Measurements from ENCODE around the gene SERPINE2.

The SERPINE2 gene

DNA sequence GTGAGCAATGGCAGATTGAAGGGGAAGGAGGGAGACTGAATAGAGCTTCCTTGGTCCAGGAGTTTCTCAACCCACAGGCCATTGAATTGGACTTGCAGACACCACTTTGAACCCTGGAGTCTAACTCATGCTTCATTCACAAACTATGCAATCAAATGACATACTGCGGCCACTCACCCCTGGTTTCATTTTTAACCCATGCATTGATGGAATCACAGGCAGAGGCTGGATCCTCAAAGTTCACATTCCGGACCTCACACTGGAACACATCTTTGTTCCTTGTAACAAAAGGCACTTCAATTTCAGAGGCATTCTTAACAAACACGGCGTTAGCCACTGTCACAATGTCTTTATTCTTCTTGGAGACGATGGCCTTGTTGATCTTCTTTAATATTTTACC is 41.1 kb downstream of the SERPINE2 start:
- H4K20me1 ChIP-seq (ENCODE audit: insufficient read depth, low read length) = no peaks in the 10 kb centered on the region
- H3K27me3 ChIP-seq (ENCODE audit: insufficient read depth, low read length) = no peaks in the 10 kb centered on the region
- no peak overlapping the region for H3K4me3 ChIP-seq (ENCODE audit: low read depth, low read length, poor library complexity, severe bottlenecking)
- H3F3A ChIP-seq (ENCODE audit: insufficient read depth, low read length) = no peaks in the 10 kb centered on the region
- no peak overlapping the region for H3K4me2 ChIP-seq (ENCODE audit: low read length)
- no peak overlapping the region for H3K27ac ChIP-seq (ENCODE audit: low read depth, low read length, poor library complexity, severe bottlenecking)
- no peaks in the 10 kb centered on the region for H3K79me2 ChIP-seq (ENCODE audit: insufficient read depth, low read length)
- no peaks in the 10 kb centered on the region for H3K36me3 ChIP-seq (ENCODE audit: insufficient read depth, low read length)
- H3K9ac ChIP-seq (ENCODE audit: low read length) = no peak overlapping the region
- TF ChIP-seq, protein P1, sequence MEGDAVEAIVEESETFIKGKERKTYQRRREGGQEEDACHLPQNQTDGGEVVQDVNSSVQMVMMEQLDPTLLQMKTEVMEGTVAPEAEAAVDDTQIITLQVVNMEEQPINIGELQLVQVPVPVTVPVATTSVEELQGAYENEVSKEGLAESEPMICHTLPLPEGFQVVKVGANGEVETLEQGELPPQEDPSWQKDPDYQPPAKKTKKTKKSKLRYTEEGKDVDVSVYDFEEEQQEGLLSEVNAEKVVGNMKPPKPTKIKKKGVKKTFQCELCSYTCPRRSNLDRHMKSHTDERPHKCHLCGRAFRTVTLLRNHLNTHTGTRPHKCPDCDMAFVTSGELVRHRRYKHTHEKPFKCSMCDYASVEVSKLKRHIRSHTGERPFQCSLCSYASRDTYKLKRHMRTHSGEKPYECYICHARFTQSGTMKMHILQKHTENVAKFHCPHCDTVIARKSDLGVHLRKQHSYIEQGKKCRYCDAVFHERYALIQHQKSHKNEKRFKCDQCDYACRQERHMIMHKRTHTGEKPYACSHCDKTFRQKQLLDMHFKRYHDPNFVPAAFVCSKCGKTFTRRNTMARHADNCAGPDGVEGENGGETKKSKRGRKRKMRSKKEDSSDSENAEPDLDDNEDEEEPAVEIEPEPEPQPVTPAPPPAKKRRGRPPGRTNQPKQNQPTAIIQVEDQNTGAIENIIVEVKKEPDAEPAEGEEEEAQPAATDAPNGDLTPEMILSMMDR (IDR thresholded peaks at IDR 0.05; ENCODE audit: low read length) = no peak
- TF ChIP-seq EZH2 (IDR thresholded peaks at IDR 0.05; ENCODE audit: borderline replicate concordance, low read length) = no peak
- H3K4me1 ChIP-seq (ENCODE audit: insufficient read depth, low read length, severe bottlenecking) = no peaks in the 10 kb centered on the region
- no peak overlapping the region for H2AFZ ChIP-seq (ENCODE audit: low read length)
- H3K9me3 ChIP-seq (ENCODE audit: low read length) = no peaks in the 10 kb centered on the region
- H3K9me2 ChIP-seq (ENCODE audit: low read depth, low read length) = no peaks in the 10 kb centered on the region

- Histone ChIP-seq H3K36me3 (ENCODE audit: insufficient read depth, low read length) (no peaks in the 10 kb centered on the region), H3K9me3 (ENCODE audit: low read length) (no peaks in the 10 kb centered on the region)
- TF ChIP-seq, protein P1 (IDR thresholded peaks at IDR 0.05; ENCODE audit: low read length) = no peak
- TF ChIP-seq EZH2 (IDR thresholded peaks at IDR 0.05; ENCODE audit: borderline replicate concordance, low read length) = no peak
Measured at GRCh38 chr2:223996391-223996790, 42.7 kb downstream of the SERPINE2 start.

GRCh38 chr2:223995569-223995968 is 43.5 kb downstream of the SERPINE2 start:
- no peaks in the 10 kb centered on the region for H3K36me3 ChIP-seq (ENCODE audit: insufficient read depth, low read length)
- no peak overlapping the region for H2AFZ ChIP-seq (ENCODE audit: low read length)
- H3K4me3 ChIP-seq (ENCODE audit: low read depth, low read length, poor library complexity, severe bottlenecking) = no peak overlapping the region
- no peaks in the 10 kb centered on the region for H3K9me3 ChIP-seq (ENCODE audit: low read length)
- no peaks in the 10 kb centered on the region for H4K20me1 ChIP-seq (ENCODE audit: insufficient read depth, low read length)
- no peak overlapping the region for H3K27ac ChIP-seq (ENCODE audit: low read depth, low read length, poor library complexity, severe bottlenecking)
- H3K9ac ChIP-seq (ENCODE audit: low read length) = no peak overlapping the region
- H3K79me2 ChIP-seq (ENCODE audit: insufficient read depth, low read length) = no peaks in the 10 kb centered on the region
- H3K4me2 ChIP-seq (ENCODE audit: low read length) = no peak overlapping the region
- no peaks in the 10 kb centered on the region for H3K4me1 ChIP-seq (ENCODE audit: insufficient read depth, low read length, severe bottlenecking)
- H3K27me3 ChIP-seq (ENCODE audit: insufficient read depth, low read length) = no peaks in the 10 kb centered on the region
- no peaks in the 10 kb centered on the region for H3K9me2 ChIP-seq (ENCODE audit: low read depth, low read length)
- H3F3A ChIP-seq (ENCODE audit: insufficient read depth, low read length) = no peaks in the 10 kb centered on the region
- TF ChIP-seq, protein P1 (IDR thresholded peaks at IDR 0.05; ENCODE audit: low read length) = no peak
- no peak for TF ChIP-seq EZH2 (IDR thresholded peaks at IDR 0.05; ENCODE audit: borderline replicate concordance, low read length)

More at GRCh38 chr2:223996391-223996790, 42.7 kb downstream of the SERPINE2 start:
- Histone ChIP-seq H3K9me2 (ENCODE audit: low read depth, low read length) (no peaks in the 10 kb centered on the region), H3K27ac (ENCODE audit: low read depth, low read length, poor library complexity, severe bottlenecking) (no peak overlapping the region), H3K4me2 (ENCODE audit: low read length) (no peak overlapping the region), H2AFZ (ENCODE audit: low read length) (no peak overlapping the region), H4K20me1 (ENCODE audit: insufficient read depth, low read length) (no peaks in the 10 kb centered on the region), H3K4me1 (ENCODE audit: insufficient read depth, low read length, severe bottlenecking) (no peaks in the 10 kb centered on the region), H3K9ac (ENCODE audit: low read length) (no peak overlapping the region), H3K4me3 (ENCODE audit: low read depth, low read length, poor library complexity, severe bottlenecking) (no peak overlapping the region), H3F3A (ENCODE audit: insufficient read depth, low read length) (no peaks in the 10 kb centered on the region), H3K79me2 (ENCODE audit: insufficient read depth, low read length) (no peaks in the 10 kb centered on the region), H3K27me3 (ENCODE audit: insufficient read depth, low read length) (no peaks in the 10 kb centered on the region)

Data from OCI-LY1 (cell line).